ENCODE results near the gene YAP1. TPM values are rescaled to one million over a fixed set of nuclear protein-coding genes. Genes with fewer than 3 reads are reported as not detected.

YAP1 gene
- polyA plus RNA-seq, 1 donor from 2014 or later: 0.46 TPM

DNA sequence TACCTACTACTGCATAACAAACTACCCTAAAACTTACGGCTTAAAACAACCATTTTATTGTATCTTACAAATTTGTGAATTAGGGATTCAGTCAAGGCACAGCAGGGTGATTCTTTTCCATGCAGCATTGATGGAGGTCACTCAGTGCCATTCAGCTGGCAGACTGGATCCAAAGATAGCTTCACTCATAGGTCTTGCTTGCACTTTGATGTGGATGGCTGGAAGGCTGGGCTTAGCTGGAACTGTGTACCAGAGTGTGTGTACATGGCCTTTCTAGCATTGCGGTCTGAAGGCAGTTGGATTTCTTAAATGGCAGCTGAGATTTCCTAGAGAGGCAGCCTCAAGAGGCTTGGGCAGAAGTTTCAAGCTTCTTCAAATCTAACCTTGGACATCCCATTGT lies 25.0 kb downstream of the YAP1 start:
- H2AFZ ChIP-seq (ENCODE audit: low read depth, low read length): no peak overlapping the region
- no peak overlapping the region for H3K4me2 ChIP-seq (ENCODE audit: low read length)
- no peak overlapping the region for H3K4me3 ChIP-seq (ENCODE audit: low read length)

GRCh38 chr11:102138223-102138622 lies 28.0 kb downstream of the YAP1 start:
- H3K27me3 ChIP-seq (ENCODE audit: insufficient read depth, low read depth, low read length): no peaks in the 10 kb centered on the region
- H3K9me2 ChIP-seq (ENCODE audit: insufficient read depth, low read length): no peaks in the 10 kb centered on the region
- H3K9me3 ChIP-seq (ENCODE audit: low read length): no peaks in the 10 kb centered on the region
- no peaks in the 10 kb centered on the region for H4K20me1 ChIP-seq (ENCODE audit: insufficient read depth)
- H3K4me2 ChIP-seq (ENCODE audit: low read length): no peak overlapping the region
- no peak overlapping the region for H3K9ac ChIP-seq (ENCODE audit: low read length)
- no peaks in the 10 kb centered on the region for H3K36me3 ChIP-seq (ENCODE audit: insufficient read depth, low read length)
- H3F3A ChIP-seq (ENCODE audit: insufficient read depth, low read length, poor library complexity, severe bottlenecking): no peaks in the 10 kb centered on the region
- H3K79me2 ChIP-seq (replicated peaks; ENCODE audit: insufficient read depth, low read length): peaks cover 12% of the 10 kb centered on the region
- TF ChIP-seq POLR2AphosphoS5 (IDR thresholded peaks at IDR 0.05) (no peak), TAF1 (IDR thresholded peaks at IDR 0.05; ENCODE audit: low read depth) (no peak), EZH2 (IDR thresholded peaks at IDR 0.05; ENCODE audit: borderline replicate concordance, insufficient read depth, low read length, poor library complexity, severe bottlenecking) (no peak), EP300 (conservative IDR thresholded peaks at IDR 0.05; ENCODE audit: poor library complexity, severe bottlenecking) (no peak), SMC3 (conservative IDR thresholded peaks at IDR 0.05; ENCODE audit: poor library complexity) (no peak), RAD21 (conservative IDR thresholded peaks at IDR 0.05) (no peak), MXI1 (conservative IDR thresholded peaks at IDR 0.05; ENCODE audit: poor library complexity, severe bottlenecking) (no peak), REST (IDR thresholded peaks at IDR 0.05; ENCODE audit: borderline replicate concordance) (no peak)
- TF ChIP-seq, protein P1, sequence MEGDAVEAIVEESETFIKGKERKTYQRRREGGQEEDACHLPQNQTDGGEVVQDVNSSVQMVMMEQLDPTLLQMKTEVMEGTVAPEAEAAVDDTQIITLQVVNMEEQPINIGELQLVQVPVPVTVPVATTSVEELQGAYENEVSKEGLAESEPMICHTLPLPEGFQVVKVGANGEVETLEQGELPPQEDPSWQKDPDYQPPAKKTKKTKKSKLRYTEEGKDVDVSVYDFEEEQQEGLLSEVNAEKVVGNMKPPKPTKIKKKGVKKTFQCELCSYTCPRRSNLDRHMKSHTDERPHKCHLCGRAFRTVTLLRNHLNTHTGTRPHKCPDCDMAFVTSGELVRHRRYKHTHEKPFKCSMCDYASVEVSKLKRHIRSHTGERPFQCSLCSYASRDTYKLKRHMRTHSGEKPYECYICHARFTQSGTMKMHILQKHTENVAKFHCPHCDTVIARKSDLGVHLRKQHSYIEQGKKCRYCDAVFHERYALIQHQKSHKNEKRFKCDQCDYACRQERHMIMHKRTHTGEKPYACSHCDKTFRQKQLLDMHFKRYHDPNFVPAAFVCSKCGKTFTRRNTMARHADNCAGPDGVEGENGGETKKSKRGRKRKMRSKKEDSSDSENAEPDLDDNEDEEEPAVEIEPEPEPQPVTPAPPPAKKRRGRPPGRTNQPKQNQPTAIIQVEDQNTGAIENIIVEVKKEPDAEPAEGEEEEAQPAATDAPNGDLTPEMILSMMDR (IDR thresholded peaks at IDR 0.05; ENCODE audit: poor library complexity, severe bottlenecking): no peak
- no peak overlapping the region for H2AFZ ChIP-seq (ENCODE audit: low read depth, low read length)
- no peak overlapping the region for H3K4me3 ChIP-seq (ENCODE audit: low read length)
- no peak overlapping the region for H3K27ac ChIP-seq (ENCODE audit: low read length)

More for the DNA sequence above, 25.0 kb downstream of the YAP1 start:
- H4K20me1 ChIP-seq (ENCODE audit: insufficient read depth): no peaks in the 10 kb centered on the region
- H3K36me3 ChIP-seq (ENCODE audit: insufficient read depth, low read length): no peaks in the 10 kb centered on the region
- no peak for TF ChIP-seq SMC3 (conservative IDR thresholded peaks at IDR 0.05; ENCODE audit: poor library complexity)
- TF ChIP-seq, protein P1 (IDR thresholded peaks at IDR 0.05; ENCODE audit: poor library complexity, severe bottlenecking): no peak
- no peak for TF ChIP-seq POLR2AphosphoS5 (IDR thresholded peaks at IDR 0.05)
- TF ChIP-seq RAD21 (conservative IDR thresholded peaks at IDR 0.05): no peak
- no peak for TF ChIP-seq EZH2 (IDR thresholded peaks at IDR 0.05; ENCODE audit: borderline replicate concordance, insufficient read depth, low read length, poor library complexity, severe bottlenecking)
- TF ChIP-seq MXI1 (conservative IDR thresholded peaks at IDR 0.05; ENCODE audit: poor library complexity, severe bottlenecking): no peak
- TF ChIP-seq TAF1 (IDR thresholded peaks at IDR 0.05; ENCODE audit: low read depth): no peak
- no peak overlapping the region for H3K9ac ChIP-seq (ENCODE audit: low read length)
- H3K9me2 ChIP-seq (ENCODE audit: insufficient read depth, low read length): no peaks in the 10 kb centered on the region
- no peaks in the 10 kb centered on the region for H3F3A ChIP-seq (ENCODE audit: insufficient read depth, low read length, poor library complexity, severe bottlenecking)
- H3K27ac ChIP-seq (ENCODE audit: low read length): no peak overlapping the region
- peaks cover 17% of the 10 kb centered on the region for H3K79me2 ChIP-seq (replicated peaks; ENCODE audit: insufficient read depth, low read length)
- H3K9me3 ChIP-seq (ENCODE audit: low read length): no peaks in the 10 kb centered on the region
- no peaks in the 10 kb centered on the region for H3K27me3 ChIP-seq (ENCODE audit: insufficient read depth, low read depth, low read length)
